NCI-H1048 (cell line): ENCODE results near the gene KCNQ1.

Source experiments
- DNase-seq: peaks from one replicate; lab custom pipeline; 2025; lab: John Stamatoyannopoulos, UW

The KCNQ1 gene

GRCh38 chr11:2734181-2735052 is 289.6 kb downstream of the KCNQ1 start:
- no peak for DNase-seq

GRCh38 chr11:2735053-2735589 is 290.3 kb downstream of the KCNQ1 start:
- DNase-seq: no peak

GRCh38 chr11:2736577-2737225 is 291.9 kb downstream of the KCNQ1 start:
- no peak for DNase-seq

- no peak for DNase-seq
Observed at GRCh38 chr11:2737226-2737590, 292.4 kb downstream of the KCNQ1 start.

- DNase-seq: no peak
Observed at GRCh38 chr11:2737866-2738265, 293.1 kb downstream of the KCNQ1 start.

- no peak for DNase-seq
Observed at GRCh38 chr11:2738551-2739431, 294.0 kb downstream of the KCNQ1 start.

- no peak for DNase-seq
Observed at GRCh38 chr11:2739531-2740274, 294.9 kb downstream of the KCNQ1 start.

- no peak for DNase-seq
Observed at GRCh38 chr11:2740275-2740940, 295.6 kb downstream of the KCNQ1 start.

- DNase-seq: no peak
Observed at GRCh38 chr11:2741006-2741376, 296.2 kb downstream of the KCNQ1 start.

GRCh38 chr11:2741377-2742131 is 296.7 kb downstream of the KCNQ1 start:
- no peak for DNase-seq

- no peak for DNase-seq
Observed at GRCh38 chr11:2742201-2742600, 297.4 kb downstream of the KCNQ1 start.

- no peak for DNase-seq
Observed at GRCh38 chr11:2742611-2743426, 298.0 kb downstream of the KCNQ1 start.

GRCh38 chr11:2743427-2744110 is 298.8 kb downstream of the KCNQ1 start:
- no peak for DNase-seq

- DNase-seq: no peak
Observed at GRCh38 chr11:2744166-2744565, 299.4 kb downstream of the KCNQ1 start.

GRCh38 chr11:2745511-2745910 is 300.7 kb downstream of the KCNQ1 start:
- no peak for DNase-seq

- DNase-seq: no peak
Observed at GRCh38 chr11:2746401-2747247, 301.8 kb downstream of the KCNQ1 start.

GRCh38 chr11:2747248-2748027 is 302.6 kb downstream of the KCNQ1 start:
- DNase-seq: no peak
